ENCODE results near the gene CCDC87.
"Not testable (repeated sequence)": the region's sequence is repeated elsewhere in the genome, so short reads cannot be mapped to it uniquely, and the experiment has no call there.

The CCDC87 gene, protein sequence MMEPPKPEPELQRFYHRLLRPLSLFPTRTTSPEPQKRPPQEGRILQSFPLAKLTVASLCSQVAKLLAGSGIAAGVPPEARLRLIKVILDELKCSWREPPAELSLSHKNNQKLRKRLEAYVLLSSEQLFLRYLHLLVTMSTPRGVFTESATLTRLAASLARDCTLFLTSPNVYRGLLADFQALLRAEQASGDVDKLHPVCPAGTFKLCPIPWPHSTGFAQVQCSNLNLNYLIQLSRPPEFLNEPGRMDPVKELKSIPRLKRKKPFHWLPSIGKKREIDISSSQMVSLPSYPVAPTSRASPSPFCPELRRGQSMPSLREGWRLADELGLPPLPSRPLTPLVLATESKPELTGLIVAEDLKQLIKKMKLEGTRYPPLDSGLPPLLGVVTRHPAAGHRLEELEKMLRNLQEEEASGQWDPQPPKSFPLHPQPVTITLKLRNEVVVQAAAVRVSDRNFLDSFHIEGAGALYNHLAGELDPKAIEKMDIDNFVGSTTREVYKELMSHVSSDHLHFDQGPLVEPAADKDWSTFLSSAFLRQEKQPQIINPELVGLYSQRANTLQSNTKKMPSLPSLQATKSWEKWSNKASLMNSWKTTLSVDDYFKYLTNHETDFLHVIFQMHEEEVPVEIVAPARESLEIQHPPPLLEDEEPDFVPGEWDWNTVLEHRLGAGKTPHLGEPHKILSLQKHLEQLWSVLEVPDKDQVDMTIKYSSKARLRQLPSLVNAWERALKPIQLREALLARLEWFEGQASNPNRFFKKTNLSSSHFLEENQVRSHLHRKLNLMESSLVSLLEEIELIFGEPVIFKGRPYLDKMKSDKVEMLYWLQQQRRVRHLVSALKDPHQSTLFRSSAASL

DNA sequence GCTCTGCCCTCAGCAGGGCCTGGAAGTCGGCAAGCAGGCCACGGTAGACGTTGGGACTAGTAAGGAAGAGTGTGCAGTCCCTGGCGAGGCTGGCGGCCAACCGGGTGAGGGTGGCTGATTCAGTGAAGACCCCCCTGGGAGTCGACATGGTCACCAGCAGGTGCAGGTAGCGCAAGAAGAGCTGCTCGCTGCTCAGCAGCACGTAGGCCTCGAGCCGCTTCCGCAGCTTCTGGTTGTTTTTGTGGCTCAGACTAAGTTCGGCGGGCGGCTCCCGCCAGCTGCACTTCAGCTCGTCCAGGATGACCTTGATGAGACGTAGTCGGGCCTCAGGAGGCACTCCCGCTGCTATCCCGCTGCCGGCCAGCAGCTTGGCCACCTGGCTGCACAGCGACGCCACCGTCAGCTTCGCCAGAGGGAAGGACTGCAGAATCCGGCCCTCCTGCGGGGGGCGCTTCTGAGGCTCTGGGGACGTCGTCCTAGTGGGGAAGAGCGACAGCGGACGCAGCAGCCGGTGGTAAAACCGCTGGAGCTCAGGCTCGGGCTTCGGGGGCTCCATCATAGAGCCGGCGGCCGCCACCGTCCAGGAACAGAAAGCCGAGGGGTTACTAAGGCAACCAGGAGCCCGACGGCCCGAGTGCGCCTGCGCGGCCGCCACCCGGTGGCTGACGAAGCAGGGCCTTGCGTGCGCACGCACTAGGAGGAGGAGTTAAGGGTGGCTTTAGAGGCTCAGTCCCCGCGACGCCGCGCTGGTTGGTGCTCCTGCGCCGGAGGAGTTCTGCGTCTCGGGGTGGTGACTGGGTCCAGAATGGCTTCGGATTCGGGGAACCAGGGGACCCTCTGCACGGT lies at the start of gene CCDC87, which contains the start of gene CCS:
CCDC87 (minus strand) TSS at position 607 of the 846 bp plus-strand sequence; CDS start at position 559, 48 bp downstream.
CCS (plus strand) TSS at position 729 of the 846 bp plus-strand sequence; CDS start at position 806, 77 bp downstream.
- peak; percentile 96 for DNase-seq (ENCODE audit: low spot score)

DNA sequence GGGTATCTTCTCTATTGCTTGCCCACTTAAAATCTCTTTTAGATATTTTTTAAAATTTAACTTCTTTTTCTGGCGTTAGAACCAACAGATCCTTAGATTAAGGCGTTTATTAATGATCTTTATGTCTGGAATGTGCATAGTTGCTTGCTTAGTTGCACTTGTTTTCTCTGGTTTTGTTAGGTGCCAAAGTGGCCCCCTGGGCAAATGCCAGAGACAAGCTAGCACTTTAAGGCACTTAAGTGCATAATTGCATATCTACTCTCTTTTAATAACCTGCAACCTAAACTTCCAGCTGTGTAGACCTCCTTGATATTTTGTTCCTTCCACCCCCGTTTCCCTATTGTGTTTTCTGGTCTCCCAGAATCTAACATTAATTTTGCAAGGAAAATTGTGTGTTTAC lies 49.0 kb upstream of the CCDC87 start:
- no peak for DNase-seq (ENCODE audit: low spot score)

DNA sequence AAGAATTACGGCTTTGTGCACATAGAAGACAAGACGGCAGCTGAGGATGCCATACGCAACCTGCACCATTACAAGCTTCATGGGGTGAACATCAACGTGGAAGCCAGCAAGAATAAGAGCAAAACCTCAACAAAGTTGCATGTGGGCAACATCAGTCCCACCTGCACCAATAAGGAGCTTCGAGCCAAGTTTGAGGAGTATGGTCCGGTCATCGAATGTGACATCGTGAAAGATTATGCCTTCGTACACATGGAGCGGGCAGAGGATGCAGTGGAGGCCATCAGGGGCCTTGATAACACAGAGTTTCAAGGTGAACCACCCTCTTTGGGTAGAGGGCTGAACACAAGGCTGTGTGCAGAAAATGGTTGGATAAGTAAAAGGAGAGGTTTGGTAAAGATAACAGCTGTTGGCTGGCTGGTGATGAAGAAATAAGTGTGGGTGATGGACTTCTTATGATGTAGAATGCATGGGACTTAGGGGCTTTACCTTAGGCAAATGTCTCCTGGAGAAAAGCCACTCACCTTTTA lies 47.0 kb upstream of the CCDC87 start:
- not testable (repeated sequence) for DNase-seq (ENCODE audit: low spot score)

DNA sequence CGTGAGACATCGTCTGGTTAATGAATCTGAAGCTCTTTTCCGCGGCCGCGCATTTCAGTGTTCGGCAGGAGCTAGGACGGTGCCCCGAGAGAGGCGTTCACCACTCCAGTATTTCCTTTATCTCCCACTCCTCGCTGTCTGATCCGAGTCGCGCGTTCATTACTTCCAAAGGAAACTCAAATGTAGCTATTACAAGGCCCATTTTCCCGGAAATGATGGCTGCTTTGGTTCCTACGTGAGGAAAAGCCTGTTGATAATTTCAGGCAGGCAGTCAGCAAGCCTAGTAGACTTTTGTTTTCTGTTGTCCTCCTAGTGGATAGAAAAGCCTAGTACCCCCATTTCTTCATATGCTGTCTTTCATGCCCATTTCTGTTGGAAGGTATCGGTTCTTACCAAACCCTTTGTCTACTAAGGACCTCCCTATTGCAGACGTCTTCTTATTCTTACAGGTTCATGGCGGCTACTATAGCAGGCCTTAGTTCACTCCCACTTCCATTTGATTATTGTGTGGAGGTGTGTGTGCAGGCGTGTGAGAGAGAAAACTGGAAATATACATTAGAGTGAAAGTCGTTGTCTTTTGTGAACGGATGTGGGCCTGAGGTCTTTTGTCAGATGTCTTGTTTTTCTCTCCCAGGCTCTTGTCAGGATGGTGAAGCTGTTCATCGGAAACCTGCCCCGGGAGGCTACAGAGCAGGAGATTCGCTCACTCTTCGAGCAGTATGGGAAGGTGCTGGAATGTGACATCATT lies 46.4 kb upstream of the CCDC87 start:
- DNase-seq (ENCODE audit: low spot score): peak; percentile 57

DNA sequence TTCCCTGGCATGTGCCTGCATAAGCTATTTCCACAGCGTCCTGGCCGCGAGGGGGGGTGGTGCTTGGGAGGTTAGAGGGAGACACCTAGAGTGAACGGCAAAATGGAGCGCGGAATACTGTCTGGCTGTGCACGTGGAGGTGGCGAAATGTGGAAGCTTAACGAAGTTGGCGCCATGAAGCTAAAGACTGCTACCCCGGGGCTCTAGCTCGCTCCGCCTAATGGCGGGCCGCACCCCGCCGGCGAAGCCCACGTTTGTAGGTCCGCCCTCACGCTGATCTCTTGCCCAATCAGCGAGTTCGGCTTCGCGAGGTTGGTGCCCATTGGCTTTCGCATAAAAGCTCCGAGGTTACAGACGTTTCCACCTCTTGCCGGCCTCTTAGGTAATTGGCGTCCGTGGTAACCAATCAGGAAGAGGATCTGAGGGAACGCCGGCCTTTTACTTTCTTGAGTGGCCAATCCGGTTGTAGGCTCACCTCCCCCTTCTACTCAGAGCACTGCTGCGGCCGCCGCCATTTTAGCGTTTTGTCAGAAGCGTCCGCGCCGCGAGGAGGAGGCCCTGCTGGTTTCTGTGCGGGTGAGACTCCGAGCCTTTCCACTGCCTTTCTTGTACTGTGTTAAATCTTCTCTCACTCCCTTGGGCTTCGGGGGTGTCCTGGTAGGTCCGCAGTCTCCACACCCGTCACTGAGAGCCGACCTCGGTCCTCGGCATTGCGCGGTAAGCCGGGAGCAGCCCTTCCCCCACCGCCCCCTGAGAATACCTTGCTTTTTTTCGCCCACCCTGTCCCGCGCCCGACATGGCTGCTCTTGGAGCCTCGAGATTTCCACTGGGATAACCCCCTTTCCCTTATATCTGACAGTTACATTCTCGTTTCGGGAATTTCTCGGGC lies 45.6 kb upstream of the CCDC87 start, which contains the start of gene RBM4:
RBM4 (plus strand) TSS at position 527 of the 889 bp plus-strand sequence. CDS start 1,009 bp downstream, outside the sequence.
- peak; percentile 100 for DNase-seq (ENCODE audit: low spot score)

DNA sequence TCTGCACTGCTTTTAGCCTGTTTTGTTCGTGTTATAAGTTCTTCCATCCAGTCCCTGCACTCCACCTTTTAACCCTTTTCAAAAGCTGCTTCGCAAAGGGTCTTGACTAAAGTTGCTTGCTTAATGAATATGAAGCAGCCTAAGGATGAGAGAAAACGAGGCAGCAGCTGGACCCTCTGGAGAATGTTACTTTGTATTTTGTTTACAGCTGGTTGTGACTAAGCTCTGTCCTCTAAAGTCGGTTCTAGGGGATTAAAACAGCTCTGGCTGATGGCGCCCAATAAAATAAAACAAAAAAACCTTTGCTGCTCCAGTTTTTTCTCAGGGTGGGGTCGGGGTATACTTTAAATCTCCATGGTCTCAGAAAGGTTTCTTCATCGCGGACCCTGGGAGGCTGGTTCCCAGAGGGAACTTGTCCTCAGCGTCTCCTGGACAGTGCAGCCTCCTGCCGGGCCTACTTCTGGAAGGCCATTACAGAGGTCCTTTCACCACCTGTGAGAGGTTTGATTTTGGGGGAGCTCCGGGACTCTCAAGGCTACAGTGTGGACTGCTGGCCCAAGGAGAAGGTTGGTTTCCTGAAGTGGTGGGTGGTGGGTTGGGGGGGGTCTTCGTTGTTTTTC lies 44.8 kb upstream of the CCDC87 start:
- peak; percentile 53 for DNase-seq (ENCODE audit: low spot score)

DNA sequence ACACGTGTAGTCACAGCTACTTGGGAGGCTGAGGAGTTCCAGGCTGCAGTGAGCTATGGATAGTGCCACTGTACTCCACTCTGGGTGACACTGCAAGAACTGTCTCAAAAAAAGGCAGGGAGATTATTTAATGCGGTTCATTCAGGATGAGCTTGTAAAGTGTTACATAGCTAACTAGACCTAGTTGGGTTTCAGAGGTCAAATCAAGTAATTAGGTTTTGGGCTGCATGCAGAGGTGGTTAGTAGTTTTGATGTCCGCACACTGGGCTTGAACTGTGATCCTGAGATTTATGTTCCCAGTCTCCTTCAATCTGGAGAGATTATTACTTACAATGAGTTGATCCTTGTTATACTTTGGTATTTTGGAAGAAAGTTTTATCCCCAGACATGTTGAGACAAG lies 43.5 kb upstream of the CCDC87 start:
- no peak for DNase-seq (ENCODE audit: low spot score)

DNA sequence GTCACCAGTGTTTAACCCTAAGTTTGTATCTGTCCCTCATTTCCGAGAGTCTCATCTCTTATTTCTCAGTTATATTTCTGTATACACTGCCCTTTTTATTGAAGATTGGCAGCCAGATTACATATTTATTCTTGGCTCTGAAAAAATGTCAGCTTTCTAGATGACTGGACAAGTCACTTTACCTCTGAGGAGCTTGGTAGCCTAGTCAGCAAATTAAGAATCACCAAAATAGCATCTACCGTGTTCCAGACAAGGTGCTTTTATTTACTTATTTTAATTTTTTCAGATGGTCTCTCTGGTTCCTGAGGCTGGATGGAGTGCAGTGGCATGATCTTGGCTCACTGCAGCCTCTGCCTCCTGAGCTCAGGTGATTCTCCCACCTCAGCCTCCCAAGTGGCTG lies 40.1 kb upstream of the CCDC87 start:
- DNase-seq (ENCODE audit: low spot score): no peak

DNA sequence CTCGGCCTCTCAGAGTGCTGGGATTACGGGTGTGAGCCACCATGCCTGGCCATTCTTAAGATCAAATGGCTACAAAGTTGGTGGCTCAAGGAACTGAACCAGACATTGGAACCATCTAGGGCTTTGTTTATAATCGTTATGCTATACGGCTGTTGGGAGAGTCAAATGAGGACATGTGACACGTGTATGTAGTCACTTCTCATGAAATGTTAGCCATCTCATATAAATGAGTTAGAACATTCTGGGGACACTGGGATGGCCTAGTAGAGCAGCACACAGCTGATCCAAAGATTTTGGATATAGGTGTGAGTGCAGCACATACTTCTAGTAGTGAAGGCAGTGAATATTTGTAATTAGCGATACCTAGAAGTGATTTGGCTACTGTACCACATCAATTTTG lies 39.0 kb upstream of the CCDC87 start:
- DNase-seq (ENCODE audit: low spot score): no peak

DNA sequence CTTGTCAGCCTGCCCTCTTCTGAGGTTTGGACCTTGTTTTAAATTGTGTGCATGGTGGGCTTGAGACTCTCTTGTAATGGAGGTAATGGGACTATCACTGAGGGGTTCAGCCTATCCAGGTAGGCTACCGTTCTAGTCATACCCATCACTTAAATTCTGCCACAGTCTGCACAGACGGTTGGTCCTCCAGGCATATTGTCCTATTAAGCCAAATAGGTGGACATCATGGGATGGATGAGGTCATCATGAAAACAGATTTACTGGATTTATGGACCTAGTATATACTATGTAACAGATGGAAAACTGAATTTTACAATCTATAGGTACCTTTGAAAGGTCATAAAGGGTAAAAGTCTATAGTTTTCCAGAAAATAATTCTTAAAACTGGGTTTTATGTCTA lies 36.5 kb upstream of the CCDC87 start:
- DNase-seq (ENCODE audit: low spot score): no peak

DNA sequence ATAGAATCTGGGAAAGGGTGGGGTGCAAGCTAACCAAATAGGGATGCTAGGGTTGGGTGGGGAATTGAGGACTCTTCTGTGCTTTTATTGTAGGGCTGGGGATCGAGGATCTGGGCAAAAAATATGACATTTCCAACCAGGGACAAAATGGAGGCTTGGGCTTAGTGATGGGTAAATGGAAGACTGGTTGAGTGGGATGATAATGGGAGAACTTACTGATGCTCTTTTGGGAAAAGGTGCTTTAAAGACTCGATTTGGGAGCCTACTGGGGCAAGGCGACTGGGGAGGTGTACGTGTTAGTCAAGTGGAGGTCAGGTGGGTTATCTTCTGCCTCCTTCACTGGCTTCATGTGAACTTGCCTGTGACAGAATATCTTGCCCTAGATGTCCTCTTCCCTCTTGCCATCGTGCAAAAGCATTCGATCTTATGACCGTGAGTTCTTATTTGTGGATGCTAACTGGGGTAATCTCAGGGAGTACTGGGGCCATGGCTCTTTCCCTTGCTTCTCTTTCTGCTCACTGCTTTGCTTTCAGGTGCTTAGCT lies 35.3 kb upstream of the CCDC87 start:
- no peak for DNase-seq (ENCODE audit: low spot score)

DNA sequence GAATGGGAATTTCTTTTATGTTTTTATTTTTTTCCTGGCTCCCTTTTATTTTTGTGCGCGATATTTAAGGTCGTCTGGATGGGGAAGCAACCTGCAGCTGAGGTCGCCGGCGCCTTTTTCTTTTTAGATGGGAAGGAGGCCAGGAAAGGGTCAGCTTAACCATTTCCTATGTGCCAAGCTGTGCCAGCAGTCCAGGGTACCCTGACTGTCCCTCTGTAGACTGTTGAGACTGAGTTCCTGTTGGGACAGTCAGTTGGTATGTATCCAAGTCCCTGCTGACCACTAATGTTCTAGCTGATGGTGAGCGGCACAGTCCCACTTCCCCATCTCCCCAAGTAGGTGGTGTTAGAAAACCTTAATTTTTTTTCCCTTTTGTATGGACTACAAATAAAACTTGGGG lies 34.1 kb upstream of the CCDC87 start:
- no peak for DNase-seq (ENCODE audit: low spot score)

DNA sequence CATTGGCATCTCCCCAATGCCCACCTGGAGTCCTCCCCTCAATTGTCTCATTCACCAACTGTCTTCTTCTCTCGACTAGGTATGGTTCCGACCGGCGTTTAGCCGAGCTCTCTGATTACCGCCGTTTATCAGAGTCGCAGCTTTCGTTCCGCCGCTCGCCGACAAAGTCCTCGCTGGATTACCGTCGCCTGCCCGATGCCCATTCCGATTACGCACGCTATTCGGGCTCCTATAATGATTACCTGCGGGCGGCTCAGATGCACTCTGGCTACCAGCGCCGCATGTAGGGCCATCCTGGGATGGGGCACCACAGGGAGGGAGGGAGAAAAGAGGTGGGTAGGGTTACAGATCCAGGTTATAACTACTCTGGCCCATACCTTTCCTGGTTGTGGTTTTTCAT lies 33.5 kb upstream of the CCDC87 start:
- DNase-seq (ENCODE audit: low spot score): no peak

DNA sequence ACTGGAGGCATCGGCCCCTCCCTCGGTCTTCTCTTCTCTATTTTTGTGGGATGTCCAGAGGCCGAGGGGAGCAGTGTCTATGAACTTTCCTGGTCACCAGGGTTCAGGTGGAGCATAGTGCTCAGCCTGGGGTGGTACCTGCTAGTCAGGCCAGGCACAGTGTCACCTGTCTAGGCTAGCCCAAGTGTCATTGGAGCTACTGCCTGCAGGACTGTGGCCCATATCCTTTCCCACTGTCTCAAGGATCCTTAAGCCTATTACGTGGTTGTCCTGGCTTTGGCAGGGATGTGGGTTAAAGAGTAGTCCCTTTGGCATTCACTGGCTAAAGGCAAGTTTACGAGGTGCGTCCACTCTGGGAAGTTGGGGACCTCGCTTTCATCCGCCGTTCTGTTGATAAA lies 32.9 kb upstream of the CCDC87 start:
- DNase-seq (ENCODE audit: low spot score): no peak

DNA sequence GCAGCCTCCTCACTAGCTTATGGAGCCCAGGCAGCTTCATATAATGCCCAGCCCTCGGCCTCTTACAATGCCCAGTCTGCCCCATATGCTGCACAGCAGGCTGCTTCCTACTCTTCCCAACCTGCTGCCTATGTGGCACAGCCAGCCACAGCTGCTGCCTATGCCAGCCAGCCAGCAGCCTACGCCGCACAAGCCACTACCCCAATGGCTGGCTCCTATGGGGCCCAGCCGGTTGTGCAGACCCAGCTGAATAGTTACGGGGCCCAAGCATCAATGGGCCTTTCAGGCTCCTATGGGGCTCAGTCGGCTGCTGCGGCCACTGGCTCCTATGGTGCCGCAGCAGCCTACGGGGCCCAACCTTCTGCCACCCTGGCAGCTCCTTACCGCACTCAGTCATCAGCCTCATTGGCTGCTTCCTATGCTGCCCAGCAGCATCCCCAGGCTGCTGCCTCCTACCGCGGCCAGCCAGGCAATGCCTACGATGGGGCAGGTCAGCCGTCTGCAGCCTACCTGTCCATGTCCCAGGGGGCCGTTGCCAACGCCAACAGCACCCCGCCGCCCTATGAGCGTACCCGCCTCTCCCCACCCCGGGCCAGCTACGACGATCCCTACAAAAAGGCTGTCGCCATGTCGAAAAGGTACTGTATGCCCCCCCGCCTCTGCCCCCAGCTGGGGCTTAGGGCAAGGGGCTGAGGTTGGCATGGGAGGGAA lies 32.3 kb upstream of the CCDC87 start:
- DNase-seq (ENCODE audit: low spot score): no peak

DNA sequence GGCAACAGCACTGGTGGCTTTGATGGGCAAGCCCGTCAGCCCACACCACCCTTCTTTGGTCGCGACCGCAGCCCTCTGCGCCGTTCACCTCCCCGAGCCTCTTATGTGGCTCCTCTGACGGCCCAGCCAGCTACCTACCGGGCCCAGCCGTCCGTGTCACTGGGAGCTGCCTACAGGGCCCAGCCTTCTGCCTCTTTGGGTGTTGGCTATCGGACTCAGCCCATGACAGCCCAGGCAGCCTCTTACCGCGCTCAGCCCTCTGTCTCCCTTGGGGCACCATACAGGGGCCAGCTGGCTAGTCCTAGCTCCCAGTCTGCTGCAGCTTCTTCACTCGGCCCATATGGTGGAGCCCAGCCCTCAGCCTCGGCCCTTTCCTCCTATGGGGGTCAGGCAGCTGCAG lies 31.6 kb upstream of the CCDC87 start:
- DNase-seq (ENCODE audit: low spot score): no peak

DNA sequence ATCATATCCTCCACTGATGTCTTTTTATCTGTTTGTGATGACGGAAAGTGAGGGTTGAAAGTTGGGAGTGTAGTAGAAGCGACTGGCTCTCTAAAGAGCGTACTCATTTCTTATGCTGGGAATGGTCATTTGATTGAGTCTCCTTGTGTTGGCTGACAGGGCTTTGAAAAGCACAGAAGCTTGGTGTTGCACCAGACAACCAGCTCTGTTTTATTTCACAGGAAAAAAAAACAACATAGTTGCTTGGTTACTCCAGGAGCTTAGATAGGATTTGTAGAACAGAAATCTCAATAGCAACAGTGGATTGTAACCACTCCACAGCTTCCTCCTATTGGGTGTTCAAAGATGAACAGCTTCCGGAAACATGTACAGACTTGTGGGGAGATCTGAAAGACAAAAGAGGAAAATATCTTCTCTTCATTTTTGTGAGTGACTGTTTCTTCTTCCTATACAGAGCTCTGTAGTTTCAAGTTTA lies 26.3 kb upstream of the CCDC87 start:
- DNase-seq (ENCODE audit: low spot score): peak; percentile 65

DNA sequence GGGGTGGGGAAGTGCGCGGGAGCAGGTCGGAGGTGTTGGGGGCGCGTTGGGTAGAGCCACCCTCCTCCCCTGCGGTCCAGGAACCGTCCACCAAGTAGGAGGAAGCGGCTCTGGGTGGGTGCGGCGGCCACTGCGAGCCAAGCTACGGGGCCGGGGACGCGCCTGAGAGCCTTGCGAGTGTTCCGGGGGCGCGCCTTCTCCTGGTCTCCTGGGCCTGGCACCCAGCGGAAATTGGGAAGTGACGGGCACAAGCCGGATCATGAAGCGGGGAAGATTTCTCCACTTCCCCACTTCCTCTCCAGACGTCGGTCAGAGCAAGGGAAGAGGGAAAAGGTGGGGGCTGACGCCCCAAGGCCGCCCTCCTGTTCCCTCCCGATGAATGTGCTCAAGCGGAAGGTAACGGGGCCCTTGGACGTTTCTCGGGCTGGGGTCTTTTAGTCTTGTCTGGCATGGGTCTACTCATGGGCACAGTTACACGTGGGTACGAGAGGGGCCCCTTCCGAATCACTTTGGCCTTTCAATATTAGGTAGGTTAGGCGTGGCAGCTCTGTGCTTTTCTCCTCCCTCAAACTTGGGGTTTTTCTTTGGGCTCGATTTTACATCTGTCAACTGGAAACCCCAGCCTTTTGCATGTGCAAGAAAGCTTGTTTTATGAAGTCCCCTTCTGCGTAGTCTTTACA lies 24.4 kb upstream of the CCDC87 start:
- peak; percentile 85 for DNase-seq (ENCODE audit: low spot score)
